RWPE2 (cell line): ENCODE measurements around the gene ZEB2.

ENCODE experiments used
- ATAC-seq: fragments of 200-7000 bp; cut with Tn5 transposase; 3 replicates; pipeline ENCODE4 v1.9.1; 2021; ENCODE audit warnings: low read depth
- DNase-seq: peaks from one replicate; pipeline ENCODE4 v3.0.0-alpha.2; 2020; ENCODE audit warnings: low spot score
- H3K27ac ChIP-seq: fragments of 450-650 bp; 2 replicates; pipeline ENCODE4 v1.5.1; 2017; ENCODE audit warnings: mild to moderate bottlenecking; ENCODE audit not compliant: poor library complexity, severe bottlenecking
- H3K27me3 ChIP-seq: fragments of 250-450 bp; sonication (Bioruptor Pico); 2 replicates; pipeline ENCODE4 v1.5.1; 2021; ENCODE audit warnings: mild to moderate bottlenecking, moderate library complexity; ENCODE audit not compliant: insufficient read depth, poor library complexity, severe bottlenecking
- H3K36me3 ChIP-seq: fragments of 250-450 bp; sonication (Bioruptor Pico); 2 replicates; pipeline ENCODE4 v1.5.1; 2020; ENCODE audit warnings: low read depth, mild to moderate bottlenecking, moderate library complexity
- H3K4me1 ChIP-seq: fragments of 250-450 bp; sonication (Bioruptor Pico); 2 replicates; pipeline ENCODE4 v1.5.1; 2021; ENCODE audit warnings: mild to moderate bottlenecking, moderate library complexity; ENCODE audit not compliant: insufficient read depth, poor library complexity, severe bottlenecking
- H3K4me3 ChIP-seq: fragments of 250-450 bp; sonication (Bioruptor Pico); 2 replicates; pipeline ENCODE4 v1.5.1; 2021; ENCODE audit warnings: mild to moderate bottlenecking, moderate library complexity; ENCODE audit not compliant: severe bottlenecking
- H3K9me3 ChIP-seq: fragments of 250-450 bp; sonication (Bioruptor Pico); 2 replicates; pipeline ENCODE4 v1.5.1; 2021; ENCODE audit warnings: mild to moderate bottlenecking, moderate library complexity; ENCODE audit not compliant: severe bottlenecking
- CTCF ChIP-seq: fragments of 450-650 bp; IDR thresholded peaks from one replicate; pipeline ENCODE4 v1.5.1; 2017; ENCODE audit warnings: mild to moderate bottlenecking, moderate library complexity; ENCODE audit not compliant: poor library complexity, severe bottlenecking

The ZEB2 gene

GRCh38 chr2:144339048-144339447, 180.9 kb downstream of the ZEB2 start:
- no peaks in the 10 kb centered on the region for H3K9me3 ChIP-seq
- no peak overlapping the region for H3K4me3 ChIP-seq
- DNase-seq (no peak), ATAC-seq (no peak)
- TF ChIP-seq CTCF, result no peak
- H3K4me1 ChIP-seq, result peaks cover 4% of the 10 kb centered on the region
- H3K36me3 ChIP-seq, result no peaks in the 10 kb centered on the region
- no peak overlapping the region for H3K27ac ChIP-seq
- no peaks in the 10 kb centered on the region for H3K27me3 ChIP-seq

- Histone ChIP-seq H3K27me3 (no peaks in the 10 kb centered on the region), H3K27ac (no peak overlapping the region), H3K4me1 (peaks cover 5% of the 10 kb centered on the region), H3K9me3 (no peaks in the 10 kb centered on the region), H3K4me3 (no peak overlapping the region), H3K36me3 (no peaks in the 10 kb centered on the region)
- ATAC-seq (no peak), DNase-seq (no peak)
- TF ChIP-seq CTCF, result no peak
These were observed 185.4 kb downstream of the ZEB2 start for GRCh38 chr2:144334551-144334950.
